Prostate gland (tissue), 2 donors: Measurements from ENCODE around the gene SNAP29. TPM values are rescaled to one million over a fixed set of nuclear protein-coding genes. Genes with fewer than 3 reads are reported as not detected.

Experiments used
- DNase-seq: peaks from one replicate; pipeline ENCODE4 v3.0.0-alpha.2; 2019; ENCODE audit warnings: low spot score
- H3K27ac ChIP-seq, 2 donors: fragments of 200-600 bp; sonication (generic); 2 replicates each; pipeline ENCODE4 v1.5.1; 2017 to 2019
- H3K27me3 ChIP-seq: fragments of 200-600 bp; sonication (generic); replicated peaks from 2 replicates; pipeline ENCODE4 v1.5.1; 2019; ENCODE audit not compliant: insufficient read depth
- H3K36me3 ChIP-seq, 2 donors: fragments of 200-600 bp; sonication (generic); 1 replicate in 1 of 2; 2 replicates in 1 of 2; pipeline versions ENCODE4 v1.5.1 to v1.8.1; 2017 to 2019
- H3K4me1 ChIP-seq: fragments of 200-600 bp; sonication (generic); replicated peaks from 2 replicates; pipeline ENCODE4 v1.5.1; 2019
- H3K4me3 ChIP-seq, 2 donors: fragments of 200-600 bp; sonication (generic); 2 replicates each; pipeline ENCODE4 v1.5.1; 2017 to 2019
- H3K9me3 ChIP-seq: fragments of 200-600 bp; sonication (generic); 2 replicates; pipeline ENCODE4 v1.5.1; 2017
- POLR2A ChIP-seq: fragments of 450-650 bp; IDR thresholded peaks from one replicate; pipeline ENCODE4 v1.6.1; 2016; ENCODE audit warnings: antibody characterized with exemption, mild to moderate bottlenecking
- POLR2AphosphoS5 ChIP-seq: sonication (generic); formaldehyde crosslinking; IDR thresholded peaks from one replicate; pipeline ENCODE4 v1.6.1; 2017; ENCODE audit warnings: antibody characterized with exemption
- WGBS: methylation state at CpG from one replicate; pipeline ENCODE4 v1.1.5; 2018; 5-methylcytosine and 5-hydroxymethylcytosine counted together
- intact Hi-C: fragments of 100-400 bp; cut with DNase I; formaldehyde crosslinking; loops from one replicate; pipeline ENCODE4 v1.14.2; 2022
- total RNA-seq, 2 donors: library from RNA; depleted of rRNA; stranded (reverse); fragments of >200 nt; gene quantifications; one replicate each; pipeline ENCODE4 v1.1.0, GENCODE V29; 2016
- TF ChIP-seq, protein P1 (sequence below), 4 experiments: fragments of 200-600 bp in 2 of 4; fragments of 450-650 bp in 2 of 4; sonication (generic) in 2 of 4; IDR thresholded peaks; 1 replicate in 3 of 4; 2 replicates in 1 of 4; pipeline ENCODE4 v1.5.1; 2016 to 2019; ENCODE audit warnings: antibody characterized with exemption in 4 of 4, mild to moderate bottlenecking in 2 of 4, moderate library complexity in 2 of 4

SNAP29 gene
- total RNA-seq, 2 donors from 2014 or later: 19.1 to 24.1 TPM

DNA sequence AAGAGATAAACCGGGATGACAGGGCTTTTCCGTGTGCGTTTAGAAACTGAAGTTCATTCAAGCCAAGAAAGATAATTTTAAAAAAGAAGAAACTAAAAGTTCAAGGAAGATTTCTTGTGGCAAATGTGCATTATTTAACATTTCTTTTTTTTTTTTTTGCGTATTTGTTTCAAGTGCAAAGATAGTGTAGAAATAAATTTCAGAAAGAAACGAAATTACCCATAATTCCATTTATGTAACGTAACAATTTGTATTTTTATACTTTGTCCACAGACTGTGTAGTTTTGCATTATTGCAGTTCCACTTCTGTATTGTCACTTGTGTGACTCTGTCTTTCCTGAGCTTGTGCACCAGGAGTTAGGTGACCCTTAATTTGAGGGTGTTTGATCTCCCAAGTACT lies 24.0 kb downstream of the SNAP29 start:
- H3K36me3 ChIP-seq: peaks cover 0 to 5% of the 10 kb centered on the region in 2 donors
- no peak overlapping the region for H3K4me3 ChIP-seq
- no peak for DNase-seq
- peaks cover 2% of the 10 kb centered on the region for H3K4me1 ChIP-seq
- no peaks in the 10 kb centered on the region for H3K9me3 ChIP-seq
- no peaks in the 10 kb centered on the region for H3K27me3 ChIP-seq
- no peak for TF ChIP-seq POLR2AphosphoS5
- TF ChIP-seq POLR2A: no peak
- TF ChIP-seq, protein P1, sequence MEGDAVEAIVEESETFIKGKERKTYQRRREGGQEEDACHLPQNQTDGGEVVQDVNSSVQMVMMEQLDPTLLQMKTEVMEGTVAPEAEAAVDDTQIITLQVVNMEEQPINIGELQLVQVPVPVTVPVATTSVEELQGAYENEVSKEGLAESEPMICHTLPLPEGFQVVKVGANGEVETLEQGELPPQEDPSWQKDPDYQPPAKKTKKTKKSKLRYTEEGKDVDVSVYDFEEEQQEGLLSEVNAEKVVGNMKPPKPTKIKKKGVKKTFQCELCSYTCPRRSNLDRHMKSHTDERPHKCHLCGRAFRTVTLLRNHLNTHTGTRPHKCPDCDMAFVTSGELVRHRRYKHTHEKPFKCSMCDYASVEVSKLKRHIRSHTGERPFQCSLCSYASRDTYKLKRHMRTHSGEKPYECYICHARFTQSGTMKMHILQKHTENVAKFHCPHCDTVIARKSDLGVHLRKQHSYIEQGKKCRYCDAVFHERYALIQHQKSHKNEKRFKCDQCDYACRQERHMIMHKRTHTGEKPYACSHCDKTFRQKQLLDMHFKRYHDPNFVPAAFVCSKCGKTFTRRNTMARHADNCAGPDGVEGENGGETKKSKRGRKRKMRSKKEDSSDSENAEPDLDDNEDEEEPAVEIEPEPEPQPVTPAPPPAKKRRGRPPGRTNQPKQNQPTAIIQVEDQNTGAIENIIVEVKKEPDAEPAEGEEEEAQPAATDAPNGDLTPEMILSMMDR (IDR thresholded peaks at IDR 0.05): no peak
- intact Hi-C loops: no loop called here
- 83% methylated on average over 6 of the region's 6 CpGs for WGBS
- no peak overlapping the region for H3K27ac ChIP-seq

DNA sequence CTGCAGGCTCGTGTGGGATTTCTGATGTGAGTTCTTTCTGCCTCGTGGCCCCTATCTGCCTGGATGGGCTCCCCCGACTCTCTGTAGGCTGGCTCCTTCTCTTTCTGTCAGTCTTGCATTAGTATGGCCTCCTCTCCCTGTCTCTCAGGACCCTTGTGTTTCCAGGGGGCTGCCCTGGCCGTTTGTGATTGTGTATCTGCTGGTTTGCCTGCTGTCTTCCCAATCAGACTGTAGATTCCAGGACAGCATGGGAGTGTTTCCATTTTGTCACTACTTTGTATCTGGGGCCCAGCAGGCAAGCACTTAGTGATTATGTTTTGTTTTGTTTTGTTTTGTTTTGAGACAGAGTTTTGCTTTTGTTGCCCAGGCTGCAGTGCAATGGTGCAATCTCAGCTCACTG lies 25.6 kb downstream of the SNAP29 start:
- DNase-seq: no peak
- H3K27me3 ChIP-seq: no peaks in the 10 kb centered on the region
- no peaks in the 10 kb centered on the region for H3K9me3 ChIP-seq
- H3K27ac ChIP-seq: no peak overlapping the region
- peaks cover 0 to 5% of the 10 kb centered on the region in 2 donors for H3K36me3 ChIP-seq
- intact Hi-C loops: no loop called here
- H3K4me3 ChIP-seq: no peak overlapping the region
- H3K4me1 ChIP-seq: peaks cover 2% of the 10 kb centered on the region
- WGBS: 83% methylated on average over 4 of the region's 4 CpGs
- TF ChIP-seq, protein P1 (IDR thresholded peaks at IDR 0.05): no peak
- TF ChIP-seq POLR2AphosphoS5 (no peak), POLR2A (no peak)

DNA sequence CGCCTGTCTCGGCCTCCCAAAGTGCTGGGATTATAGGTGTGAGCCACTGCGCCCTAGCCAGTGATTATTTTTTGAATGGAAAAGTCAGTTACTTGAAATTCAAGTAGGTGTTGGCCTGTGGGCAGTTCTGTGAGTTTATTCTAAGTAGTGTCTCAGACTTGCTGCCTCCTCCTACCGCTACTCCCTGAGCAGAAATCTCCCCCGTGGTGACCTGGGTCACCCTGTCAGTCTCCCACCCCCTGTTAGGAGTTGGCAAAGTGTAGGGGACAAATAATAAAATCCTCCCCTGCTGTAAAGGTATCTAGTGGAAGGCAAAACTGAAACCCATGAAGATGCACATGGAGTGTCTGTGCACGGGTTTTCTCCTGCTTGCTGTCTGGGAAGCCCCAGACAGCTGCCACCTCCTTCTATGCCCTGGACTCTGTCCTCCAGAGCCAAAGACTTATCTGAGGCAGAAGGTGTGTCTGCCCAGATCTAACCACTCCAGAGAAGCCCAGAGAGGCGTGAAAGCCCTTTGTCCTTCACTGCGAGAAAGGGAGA lies 26.3 kb downstream of the SNAP29 start:
- H3K36me3 ChIP-seq: peaks cover 0 to 5% of the 10 kb centered on the region in 2 donors
- 73% methylated on average over 8 of the region's 8 CpGs for WGBS
- H3K4me1 ChIP-seq: peaks cover 2% of the 10 kb centered on the region

DNA sequence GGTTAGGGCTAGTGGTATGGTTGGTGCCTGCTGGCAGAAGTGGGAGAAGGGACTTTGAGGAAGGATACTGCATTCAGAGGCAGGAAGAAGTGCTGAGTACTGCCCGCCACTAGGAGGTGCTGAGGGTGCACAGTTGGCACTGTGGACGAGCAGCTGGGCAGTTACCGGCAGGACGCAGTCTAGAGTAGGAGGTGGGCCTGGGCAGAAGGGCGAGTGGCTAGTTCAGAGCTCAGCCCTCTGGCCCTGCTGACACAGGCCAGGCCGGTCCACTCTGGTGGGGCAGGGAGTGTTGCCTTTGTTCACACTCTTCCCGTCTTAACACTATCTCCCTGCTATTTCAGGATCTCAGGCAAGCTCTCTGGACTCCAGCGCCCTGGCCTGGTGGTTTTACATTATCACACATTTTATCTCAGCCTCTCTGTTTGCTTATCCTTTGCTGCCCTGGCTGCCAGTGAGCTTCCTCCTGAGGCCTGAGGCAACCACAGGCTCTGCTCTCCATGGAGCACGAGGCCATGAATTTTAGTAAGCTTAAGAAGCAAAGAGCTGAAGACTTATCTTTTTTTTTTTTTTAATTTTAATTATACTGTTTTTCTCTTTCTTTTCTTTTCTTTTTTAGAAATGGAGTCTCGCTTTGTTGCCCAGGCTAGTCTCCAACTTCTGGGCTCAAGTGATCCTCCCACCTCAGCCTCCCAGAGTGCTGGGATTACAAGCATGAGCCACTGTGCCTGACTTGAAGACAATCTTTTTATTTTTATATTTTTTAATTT lies 26.9 kb downstream of the SNAP29 start:
- no peaks in the 10 kb centered on the region for H3K9me3 ChIP-seq
- H3K36me3 ChIP-seq: peaks cover 0 to 5% of the 10 kb centered on the region in 2 donors
- intact Hi-C loops: no loop called here
- H3K4me1 ChIP-seq: peaks cover 2% of the 10 kb centered on the region
- peak overlapping the region; percentile 67 to 69 for H3K27ac ChIP-seq
- DNase-seq: peak; percentile 87
- H3K4me3 ChIP-seq: peak overlapping the region in 1 of 2 donors; percentile 11
- 17% methylated on average over 10 of the region's 10 CpGs for WGBS
- H3K27me3 ChIP-seq: no peaks in the 10 kb centered on the region
- TF ChIP-seq POLR2A: no peak
- TF ChIP-seq, protein P1 (IDR thresholded peaks at IDR 0.05): peak; percentile 69 to 96 (median 88)
- peak; percentile 86 for TF ChIP-seq POLR2AphosphoS5

More for the DNA sequence above, 26.3 kb downstream of the SNAP29 start:
- no peak for DNase-seq
- Histone ChIP-seq H3K4me3 (no peak overlapping the region), H3K27me3 (no peaks in the 10 kb centered on the region), H3K27ac (peak overlapping the region; percentile 67 to 69), H3K9me3 (no peaks in the 10 kb centered on the region)
- intact Hi-C loops: no loop called here
- TF ChIP-seq POLR2AphosphoS5 (no peak), POLR2A (no peak)
- TF ChIP-seq, protein P1 (IDR thresholded peaks at IDR 0.05): no peak

DNA sequence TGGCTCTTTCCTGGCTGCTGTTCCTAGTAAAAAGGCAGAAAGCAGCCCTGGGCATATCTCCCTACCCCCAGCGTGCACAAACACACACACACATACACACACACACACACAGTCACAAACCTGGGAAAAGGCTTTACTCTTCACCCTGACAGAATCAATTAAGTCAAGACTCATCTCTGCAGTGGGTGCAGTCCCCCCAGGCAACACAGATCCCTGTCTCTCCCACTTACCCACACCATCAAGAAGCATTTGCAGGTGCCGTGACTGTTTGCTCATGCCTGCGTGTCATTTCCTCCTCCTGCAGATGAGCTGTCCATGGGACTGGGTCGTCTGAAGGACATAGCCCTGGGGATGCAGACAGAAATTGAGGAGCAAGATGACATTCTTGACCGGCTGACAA lies 28.6 kb downstream of the SNAP29 start:
- Histone ChIP-seq H3K4me1 (peaks cover 2% of the 10 kb centered on the region), H3K27ac (no peak overlapping the region), H3K4me3 (no peak overlapping the region), H3K9me3 (no peaks in the 10 kb centered on the region), H3K36me3 (peaks cover 0 to 5% of the 10 kb centered on the region in 2 donors), H3K27me3 (no peaks in the 10 kb centered on the region)
- TF ChIP-seq, protein P1 (IDR thresholded peaks at IDR 0.05): no peak
- no peak for TF ChIP-seq POLR2A
- no peak for TF ChIP-seq POLR2AphosphoS5
- 88% methylated on average over 5 of the region's 5 CpGs for WGBS
- DNase-seq: no peak
- intact Hi-C loops: no loop called here
